ENCODE measurements around the gene HPD.
A peak's percentile ranks its signal among the peaks of the same experiment; 100 is the strongest.
"Not testable (repeated sequence)": the region's sequence is repeated elsewhere in the genome, so short reads cannot be mapped to it uniquely, and the experiment has no call there.

The HPD gene

DNA sequence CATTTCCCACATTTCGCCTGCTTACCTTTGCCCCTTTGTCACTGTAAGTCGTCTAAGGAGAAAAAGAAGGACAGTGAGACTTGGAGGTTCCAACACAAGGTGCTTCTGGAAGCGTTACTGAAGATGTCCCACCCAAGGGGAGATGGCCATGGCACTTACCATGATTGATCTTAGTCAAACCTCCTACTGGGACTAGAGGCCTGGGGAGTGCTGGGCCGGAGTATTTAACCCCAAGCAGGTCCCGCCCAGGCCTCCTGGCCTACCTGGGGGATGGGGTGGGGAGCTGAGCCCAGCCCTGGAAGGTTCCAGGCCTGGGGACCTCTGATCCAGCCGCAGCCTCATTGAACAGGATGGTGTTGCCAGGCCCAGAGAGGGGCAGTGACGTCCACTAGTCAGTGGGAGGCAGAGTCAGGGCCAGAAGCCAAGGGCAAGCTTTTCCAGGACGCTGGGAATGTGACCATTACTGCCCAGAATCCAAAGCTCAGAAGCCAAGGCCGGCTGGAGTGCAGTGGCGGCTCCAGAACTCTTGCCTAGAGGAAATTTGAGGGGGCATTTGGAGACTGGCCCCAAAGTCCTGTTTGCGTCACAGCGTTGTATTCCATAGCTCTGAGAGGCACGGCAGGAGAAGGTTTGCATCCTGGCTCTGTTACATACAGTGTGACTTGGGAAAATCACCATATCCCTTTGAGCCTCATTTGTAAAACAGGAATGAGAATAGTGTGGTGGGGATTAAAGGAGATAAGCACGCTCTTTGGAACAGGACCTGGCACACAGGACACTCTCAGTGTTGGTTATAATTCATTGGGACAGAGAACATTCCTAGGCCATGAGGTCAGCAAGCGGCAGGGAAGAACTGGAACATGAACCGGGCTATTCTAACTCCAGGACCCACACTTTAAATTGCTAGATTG is at the start of gene HPD:
Gene HPD, minus strand, starts transcription at position 198 of the 911 bp plus-strand sequence. Its CDS starts 36 bp downstream, at position 162.
- FAIRE-seq = peak; percentile 30
- peak; percentile 83 for DNase-seq (ENCODE audit: low spot score)

DNA sequence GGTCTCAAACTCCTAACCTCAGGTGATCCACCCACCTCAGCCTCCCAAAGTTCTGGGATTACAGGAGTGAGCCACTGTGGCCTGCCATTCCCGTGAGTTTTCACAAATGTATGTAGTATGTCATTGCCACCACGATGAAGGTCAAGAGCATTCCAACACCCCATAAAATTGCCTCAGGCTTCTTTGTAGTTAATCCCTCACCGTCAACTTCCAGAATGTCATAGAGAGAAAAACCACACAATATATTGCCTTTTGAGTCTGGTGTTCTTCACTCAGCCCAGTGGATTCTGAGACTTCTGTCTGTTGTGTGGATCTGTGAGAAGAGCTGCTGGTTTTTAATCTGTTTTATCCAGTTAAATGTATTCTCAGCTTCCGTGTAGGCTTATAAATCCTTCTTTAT is 47.1 kb upstream of the HPD start:
- FAIRE-seq (no peak), DNase-seq (ENCODE audit: low spot score) (no peak)

DNA sequence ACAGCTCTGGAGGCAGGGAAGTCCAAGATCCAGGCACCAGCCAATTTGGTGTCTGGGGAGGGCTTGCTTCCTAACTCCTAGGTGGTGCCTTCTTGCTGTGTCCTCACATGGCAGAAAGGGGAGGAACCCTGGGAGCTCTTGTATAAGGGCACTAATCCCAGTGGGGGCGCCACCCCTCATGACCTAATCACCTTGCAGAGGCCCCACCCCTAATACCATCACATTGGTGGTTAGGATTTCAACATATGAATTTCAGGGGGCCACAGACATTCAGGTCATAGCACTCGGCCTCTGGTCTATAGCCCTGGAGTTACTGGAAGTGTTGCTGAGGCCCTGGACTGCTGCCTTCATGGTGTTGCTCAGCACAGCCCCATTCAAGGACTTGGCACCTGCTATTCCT is 44.5 kb upstream of the HPD start:
- DNase-seq (ENCODE audit: low spot score) = no peak
- no peak for FAIRE-seq

DNA sequence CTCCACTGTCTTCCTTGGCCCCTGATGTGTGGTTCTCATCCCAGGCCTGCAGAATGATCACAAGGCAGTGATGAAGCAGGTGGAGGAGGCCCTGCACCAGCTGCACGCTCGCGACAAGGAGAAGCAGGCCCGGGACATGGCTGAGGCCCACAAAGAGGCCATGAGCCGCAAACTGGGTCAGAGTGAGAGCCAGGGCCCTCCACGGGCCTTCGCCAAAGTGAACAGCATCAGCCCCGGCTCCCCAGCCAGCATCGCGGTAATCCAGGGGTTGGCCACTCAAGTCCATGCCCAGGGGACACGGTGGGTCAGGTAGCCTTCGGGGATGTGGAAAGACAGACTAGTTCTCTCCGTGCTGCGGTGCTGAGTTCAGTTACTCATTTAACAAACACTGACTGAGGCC is 40.9 kb upstream of the HPD start:
- no peak for FAIRE-seq
- no peak for DNase-seq (ENCODE audit: low spot score)

GRCh38 chr12:121898287-121898686 is 39.6 kb upstream of the HPD start:
- no peak for DNase-seq (ENCODE audit: low spot score)
- FAIRE-seq = no peak

DNA sequence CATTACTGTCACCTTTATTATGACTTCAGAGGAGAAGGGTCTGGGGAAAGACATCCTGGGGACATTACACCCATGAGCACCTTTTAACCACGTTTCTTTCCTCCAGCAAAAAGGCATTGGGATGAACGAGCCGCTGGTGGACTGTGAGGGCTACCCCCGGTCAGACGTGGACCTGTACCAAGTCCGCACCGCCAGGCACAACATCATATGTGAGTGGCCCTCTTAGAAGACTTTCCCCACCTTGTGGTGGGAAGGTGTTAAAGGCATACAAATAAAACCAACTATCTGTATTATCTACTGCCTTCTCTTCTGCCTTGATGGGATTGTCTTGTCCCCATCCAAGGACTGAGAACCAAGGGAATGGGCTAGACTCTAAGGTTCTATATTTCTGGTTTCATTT is 36.0 kb upstream of the HPD start:
- DNase-seq (ENCODE audit: low spot score) = no peak

DNA sequence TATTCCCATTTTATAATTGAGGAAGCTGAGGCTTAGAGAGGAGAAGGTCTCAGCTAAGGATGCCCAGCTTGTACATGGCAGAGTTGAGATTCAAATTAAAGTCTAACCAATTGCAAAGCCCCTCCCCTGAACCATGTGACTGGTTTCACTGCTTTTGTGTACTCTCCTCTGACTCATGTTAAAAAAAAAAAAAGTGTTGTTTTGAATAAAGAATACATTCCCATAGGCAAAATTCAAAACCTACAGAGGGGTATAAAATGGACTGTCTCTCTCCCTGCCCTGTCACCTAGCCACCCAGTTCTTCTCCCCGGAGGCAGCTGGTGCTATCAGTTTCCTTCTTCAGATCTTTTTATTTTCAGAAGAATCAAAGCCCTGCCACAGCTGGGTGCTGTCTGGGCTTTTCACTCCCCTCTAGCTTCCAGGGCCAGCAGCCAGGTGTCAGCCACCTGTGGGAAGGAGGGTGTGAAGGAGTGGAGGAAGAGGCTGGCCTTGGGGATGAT is 35.4 kb upstream of the HPD start:
- FAIRE-seq (no peak), DNase-seq (ENCODE audit: low spot score) (peak; percentile 38)

More for the DNA sequence above, 36.0 kb upstream of the HPD start:
- FAIRE-seq = no peak

DNA sequence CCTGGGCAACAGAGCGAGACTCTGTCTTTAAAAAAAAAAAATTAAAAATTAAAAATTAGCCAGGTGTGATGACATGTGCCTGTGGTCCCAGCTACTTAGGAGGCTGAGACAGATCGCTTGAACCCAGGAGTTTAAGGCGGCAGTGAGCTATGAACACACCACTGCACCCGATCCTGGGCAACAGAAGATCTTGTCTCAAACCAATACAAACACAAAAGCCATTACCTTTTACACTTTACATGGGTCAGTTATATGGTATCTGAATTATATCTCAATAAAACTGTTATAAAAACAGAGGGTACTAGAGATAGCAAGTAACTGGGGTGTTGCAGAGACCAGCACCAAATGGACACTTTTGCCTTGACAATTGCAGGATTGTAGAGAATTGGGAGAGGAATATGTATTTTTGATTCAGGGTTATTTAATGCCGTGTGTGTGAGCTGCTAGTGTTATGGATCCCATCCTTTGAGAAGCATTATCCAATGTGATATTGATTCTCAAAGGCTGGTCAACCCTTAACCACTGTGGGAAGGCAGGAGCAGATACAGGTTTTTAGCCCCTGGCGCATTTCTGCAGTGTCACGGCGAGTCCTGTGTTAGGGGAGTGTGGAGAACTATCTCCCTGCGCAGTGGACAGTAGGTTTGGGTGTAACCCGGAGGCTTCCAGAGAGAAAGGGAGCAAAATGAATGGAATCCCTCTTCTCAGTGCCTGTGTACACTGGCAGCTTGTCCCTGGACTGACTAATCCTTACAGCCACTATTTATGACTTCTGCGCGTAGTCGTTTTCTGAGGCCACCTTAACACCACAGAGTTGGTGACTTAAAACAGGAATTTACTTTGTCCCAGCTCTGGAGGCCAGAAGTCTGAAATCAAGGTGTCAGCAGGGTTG is 34.3 kb upstream of the HPD start:
- DNase-seq (ENCODE audit: low spot score) (no peak), FAIRE-seq (no peak)

DNA sequence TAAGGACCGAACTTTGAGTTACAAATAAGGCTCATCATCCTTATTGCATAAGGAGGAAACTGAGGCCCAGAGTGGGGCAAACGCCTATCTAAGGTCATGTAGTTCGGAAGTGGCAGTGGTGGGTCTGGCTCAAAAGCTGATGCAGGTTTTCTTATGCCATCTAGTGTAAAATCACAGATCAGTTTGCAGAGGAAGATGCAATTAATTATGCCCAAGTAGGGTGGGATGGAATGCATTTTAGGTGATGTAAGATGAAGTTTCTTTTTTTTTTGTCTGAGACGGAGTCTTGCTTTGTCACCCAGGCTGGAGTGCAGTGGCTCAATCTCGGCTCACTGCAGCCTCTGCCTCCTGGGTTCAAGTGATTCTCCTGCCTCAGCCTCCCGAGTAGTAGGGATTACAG is 31.0 kb upstream of the HPD start:
- FAIRE-seq; DNase-seq (ENCODE audit: low spot score): not testable (repeated sequence)

GRCh38 chr12:121889274-121889624 is 30.6 kb upstream of the HPD start:
- FAIRE-seq (no peak), DNase-seq (ENCODE audit: low spot score) (no peak)

- no peak for FAIRE-seq
Measured at GRCh38 chr12:121888478-121889273, 30.0 kb upstream of the HPD start, which contains the start of gene PSMD9. Gene PSMD9 (plus strand): TSS chr12:121888790. CDS start chr12:121888857, 67 bp downstream.

DNA sequence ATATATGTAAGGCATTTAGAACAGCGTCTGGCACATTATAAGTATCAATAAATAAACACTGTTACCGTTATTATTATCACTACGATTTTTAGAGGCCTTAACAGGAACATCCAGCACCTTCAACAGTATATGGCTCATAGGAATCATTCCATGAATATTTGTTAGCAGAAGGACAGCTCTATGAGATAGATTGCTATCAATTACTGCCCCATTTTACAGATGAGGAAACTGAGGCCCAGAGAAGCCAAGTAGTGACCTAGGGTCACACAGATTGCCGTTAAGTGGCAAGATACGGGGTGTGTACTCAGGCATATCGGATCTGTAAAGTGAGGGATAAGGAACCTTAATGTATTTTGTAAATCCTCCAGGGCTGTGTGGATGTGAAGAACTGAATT is 29.4 kb upstream of the HPD start:
- FAIRE-seq = no peak
- no peak for DNase-seq (ENCODE audit: low spot score)

More at GRCh38 chr12:121888478-121889273, 30.0 kb upstream of the HPD start, which contains the start of gene PSMD9:
- DNase-seq (ENCODE audit: low spot score) = peak; percentile 97

GRCh38 chr12:121885129-121885528 is 26.5 kb upstream of the HPD start:
- not testable (repeated sequence) for DNase-seq (ENCODE audit: low spot score); FAIRE-seq

DNA sequence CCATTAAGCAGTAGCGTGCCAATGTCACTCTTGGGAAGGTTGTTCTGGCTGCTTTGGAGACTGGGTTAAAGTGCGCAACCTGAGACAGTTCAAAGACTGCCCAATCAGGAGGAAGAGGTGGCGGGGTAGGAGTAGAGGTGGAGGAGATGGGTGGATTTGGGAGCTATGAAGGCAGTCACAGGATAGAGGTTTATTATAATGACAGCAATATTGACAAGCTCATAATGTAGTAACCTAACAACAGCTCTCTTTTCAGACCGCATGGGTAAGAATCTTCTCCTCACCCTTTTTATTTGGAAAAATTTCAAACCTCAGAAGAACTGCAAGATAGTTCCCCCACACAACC is 24.6 kb upstream of the HPD start:
- DNase-seq (ENCODE audit: low spot score) = no peak
- FAIRE-seq = no peak

DNA sequence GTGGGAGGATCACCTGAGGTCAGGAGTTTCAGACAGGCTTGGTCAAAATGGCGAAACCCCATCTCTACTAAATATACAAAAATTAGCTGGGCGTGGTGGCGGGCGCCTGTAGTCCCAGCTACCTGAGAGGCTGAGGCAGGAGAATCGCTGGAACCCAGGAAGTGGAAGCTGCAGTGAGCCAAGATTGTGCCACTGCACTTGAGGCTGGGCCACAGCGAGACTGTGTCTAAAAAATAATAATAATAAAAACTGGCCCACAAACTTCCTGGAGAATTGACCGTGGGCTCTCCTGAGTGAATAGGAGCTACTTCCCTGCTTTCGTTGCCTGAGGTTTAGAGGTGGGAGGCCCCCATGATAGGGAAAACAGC is 17.4 kb upstream of the HPD start:
- FAIRE-seq; DNase-seq (ENCODE audit: low spot score): not testable (repeated sequence)

- DNase-seq (ENCODE audit: low spot score) (no peak), FAIRE-seq (no peak)
Measured at GRCh38 chr12:121875582-121875981, 16.9 kb upstream of the HPD start.

GRCh38 chr12:121874071-121874470 is 15.4 kb upstream of the HPD start:
- DNase-seq (ENCODE audit: low spot score) (no peak), FAIRE-seq (no peak)

GRCh38 chr12:121873216-121873569 is 14.5 kb upstream of the HPD start:
- FAIRE-seq = no peak
- DNase-seq (ENCODE audit: low spot score) = no peak

- no peak for FAIRE-seq
- no peak for DNase-seq (ENCODE audit: low spot score)
Measured at GRCh38 chr12:121872546-121873215, 14.0 kb upstream of the HPD start.

GRCh38 chr12:121871467-121871866 is 12.8 kb upstream of the HPD start:
- DNase-seq (ENCODE audit: low spot score) (no peak), FAIRE-seq (no peak)

GRCh38 chr12:121869229-121869628 is 10.6 kb upstream of the HPD start:
- not testable (repeated sequence) for DNase-seq (ENCODE audit: low spot score); FAIRE-seq
